Bronchial epithelial cell (primary cell): ENCODE measurements around the gene LDHAL6B. TPM values are rescaled to one million over a fixed set of nuclear protein-coding genes. Genes with fewer than 3 reads are reported as not detected.

Experiments
- DNase-seq: peaks from one replicate; pipeline ENCODE4 v3.0.0-alpha.2; 2010; ENCODE audit warnings: low read depth
- FAIRE-seq: peaks from 2 replicates; lab custom pipeline; 2011; peaks lifted over from hg19 to GRCh38; lab: Jason Lieb, UNC
- H3K27me3 ChIP-seq: 2 replicates; pipeline ENCODE4 v1.5.1; 2011; ENCODE audit warnings: low read length; ENCODE audit not compliant: control insufficient read depth, insufficient read depth
- H3K36me3 ChIP-seq: 2 replicates; pipeline ENCODE4 v1.5.1; 2011; ENCODE audit warnings: low read length; ENCODE audit not compliant: control insufficient read depth, insufficient read depth
- H3K4me3 ChIP-seq: 2 replicates; pipeline ENCODE4 v1.5.1; 2011; ENCODE audit warnings: mild to moderate bottlenecking, low read depth, low read length, control low read depth
- CTCF ChIP-seq: IDR thresholded peaks from 2 replicates; pipeline ENCODE4 v1.5.1; 2011; ENCODE audit warnings: mild to moderate bottlenecking, moderate library complexity, low read length, control low read depth, inconsistent platforms; ENCODE audit not compliant: insufficient read depth, severe bottlenecking
- total RNA-seq: library from RNA; depleted of rRNA; stranded (reverse); fragments of >200 nt; gene quantifications from 2 replicates; pipeline ENCODE4 v1.2.1, GENCODE V29; 2014

The LDHAL6B gene
- total RNA-seq = not detected in 2 replicates

GRCh38 chr15:59206623-59207183, at the start of gene LDHAL6B:
TSS of gene LDHAL6B (plus strand) at chr15:59206843. CDS start at chr15:59206941, 98 bp downstream.
- Histone ChIP-seq H3K36me3 (peaks cover 23% of the 10 kb centered on the region), H3K27me3 (no peaks in the 10 kb centered on the region), H3K4me3 (no peak within 1 kb of the TSS)
- no peak for TF ChIP-seq CTCF
- FAIRE-seq (no peak), DNase-seq (no peak)

GRCh38 chr15:59157396-59157795, 49.2 kb upstream of the LDHAL6B start:
- no peak for TF ChIP-seq CTCF
- Histone ChIP-seq H3K4me3 (no peak overlapping the region), H3K36me3 (peaks cover 22% of the 10 kb centered on the region), H3K27me3 (no peaks in the 10 kb centered on the region)
- DNase-seq = no peak
- FAIRE-seq = no peak

- peak; percentile 18 for FAIRE-seq
- no peak for TF ChIP-seq CTCF
Observed at GRCh38 chr15:59157840-59158700, 48.6 kb upstream of the LDHAL6B start.

GRCh38 chr15:59158701-59159034, 48.0 kb upstream of the LDHAL6B start:
- DNase-seq (no peak), FAIRE-seq (no peak)
- Histone ChIP-seq H3K36me3 (peaks cover 19% of the 10 kb centered on the region), H3K4me3 (no peak overlapping the region), H3K27me3 (no peaks in the 10 kb centered on the region)
- TF ChIP-seq CTCF = no peak

More at GRCh38 chr15:59157840-59158700, 48.6 kb upstream of the LDHAL6B start:
- Histone ChIP-seq H3K4me3 (no peak overlapping the region), H3K27me3 (no peaks in the 10 kb centered on the region), H3K36me3 (peaks cover 20% of the 10 kb centered on the region)
- DNase-seq = no peak

- DNase-seq = no peak
- Histone ChIP-seq H3K36me3 (peaks cover 18% of the 10 kb centered on the region), H3K4me3 (no peak overlapping the region), H3K27me3 (no peaks in the 10 kb centered on the region)
- no peak for TF ChIP-seq CTCF
- no peak for FAIRE-seq
Observed at GRCh38 chr15:59159210-59159609, 47.4 kb upstream of the LDHAL6B start.
